EL (cell line): Measurements from ENCODE around the gene NMNAT2.

Experiments
- DNase-seq: peaks from one replicate; pipeline ENCODE4 v3.0.0-alpha.2; 2016

Gene NMNAT2

DNA sequence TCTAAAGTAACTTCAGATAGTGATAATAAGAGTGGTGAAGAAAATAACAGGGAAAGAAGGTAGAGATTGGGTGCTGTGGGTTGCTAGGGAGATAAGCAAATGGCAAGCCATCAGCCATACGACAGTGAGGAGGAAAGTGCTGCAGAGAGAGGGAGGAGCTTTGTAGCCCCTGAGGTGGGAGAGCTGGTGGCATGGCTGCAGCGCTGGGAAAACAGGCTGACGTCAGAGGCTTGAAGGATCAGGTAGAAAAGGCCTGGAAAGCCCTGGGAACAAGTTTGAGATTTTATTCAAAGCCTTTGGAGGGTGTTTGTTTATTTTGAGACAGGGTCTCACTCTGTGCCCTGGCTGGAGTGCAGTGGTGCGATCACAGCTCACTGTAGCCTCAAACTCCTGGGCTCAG lies 109.5 kb downstream of the NMNAT2 start:
- DNase-seq, result no peak

- DNase-seq, result no peak
Observed at GRCh38 chr1:183306317-183307042, 111.7 kb downstream of the NMNAT2 start.

GRCh38 chr1:183304440-183305107 lies 113.6 kb downstream of the NMNAT2 start:
- DNase-seq, result no peak

- DNase-seq, result peak; percentile 49
Observed at GRCh38 chr1:183303901-183304300, 114.3 kb downstream of the NMNAT2 start.

DNA sequence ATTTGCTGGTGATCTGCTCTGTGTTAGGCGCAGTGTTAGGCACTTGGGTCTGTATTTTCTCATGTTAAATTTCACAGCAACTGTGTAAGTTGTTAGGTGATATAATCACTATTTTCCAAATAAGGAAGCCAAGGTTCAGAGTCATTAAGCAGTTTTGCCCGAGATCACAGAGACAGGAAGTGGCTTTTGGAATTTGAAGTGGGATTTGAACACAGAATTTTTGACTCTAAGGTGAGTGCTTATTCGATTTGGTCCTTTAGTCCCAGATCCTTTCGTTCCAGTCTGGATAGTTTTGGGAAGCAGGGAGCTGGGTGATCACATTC lies 114.9 kb downstream of the NMNAT2 start:
- DNase-seq, result no peak

GRCh38 chr1:183302452-183303322 lies 115.5 kb downstream of the NMNAT2 start:
- no peak for DNase-seq

- no peak for DNase-seq
Observed at GRCh38 chr1:183301239-183301638, 116.9 kb downstream of the NMNAT2 start.

DNA sequence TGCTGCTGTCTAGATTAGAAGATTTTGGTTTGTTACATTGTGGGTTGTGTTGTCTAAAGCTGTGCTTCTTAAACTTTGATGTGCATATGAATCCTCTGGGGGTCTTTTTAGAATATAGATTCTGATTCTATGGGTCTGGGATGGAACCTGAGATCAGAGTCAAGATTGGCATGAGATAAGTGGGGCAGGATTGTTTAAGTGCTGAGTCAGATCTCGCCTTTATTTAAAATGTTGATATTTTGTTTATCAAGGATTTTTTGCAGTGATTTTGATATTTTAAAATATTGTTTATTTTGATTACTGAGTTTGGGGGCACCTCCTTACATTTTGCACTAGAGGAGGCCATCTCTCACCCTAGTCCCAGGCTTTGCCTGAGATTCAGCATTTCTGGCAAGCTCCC lies 117.4 kb downstream of the NMNAT2 start:
- DNase-seq, result no peak

GRCh38 chr1:183300395-183300794 lies 117.8 kb downstream of the NMNAT2 start:
- no peak for DNase-seq

- DNase-seq, result no peak
Observed at GRCh38 chr1:183296782-183297181, 121.4 kb downstream of the NMNAT2 start.

- no peak for DNase-seq
Observed at GRCh38 chr1:183295521-183295920, 122.7 kb downstream of the NMNAT2 start.

GRCh38 chr1:183293876-183294275 lies 124.3 kb downstream of the NMNAT2 start:
- DNase-seq, result no peak

DNA sequence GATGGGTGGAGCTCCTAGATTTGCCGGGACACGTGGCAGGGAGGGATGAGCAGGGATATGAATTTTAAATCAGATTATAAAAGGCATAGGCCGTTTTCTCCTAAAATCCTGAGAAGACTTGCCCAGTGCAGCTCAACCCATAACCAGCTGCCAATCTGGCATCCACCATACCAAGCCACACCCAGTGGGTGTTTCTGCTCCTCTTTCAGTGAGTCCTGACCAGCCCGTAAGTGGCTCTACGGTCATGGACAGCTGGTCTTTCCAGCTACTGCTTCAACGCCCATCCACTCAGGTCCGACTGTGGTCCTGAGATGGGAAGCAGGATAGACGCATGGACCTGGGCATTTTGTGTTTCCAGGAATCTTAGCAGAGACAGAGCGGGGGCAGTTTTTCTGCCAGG lies 124.9 kb downstream of the NMNAT2 start:
- DNase-seq, result no peak

GRCh38 chr1:183291802-183292514 lies 126.2 kb downstream of the NMNAT2 start:
- peak; percentile 82 for DNase-seq

- no peak for DNase-seq
Observed at GRCh38 chr1:183291216-183291762, 126.9 kb downstream of the NMNAT2 start.

DNA sequence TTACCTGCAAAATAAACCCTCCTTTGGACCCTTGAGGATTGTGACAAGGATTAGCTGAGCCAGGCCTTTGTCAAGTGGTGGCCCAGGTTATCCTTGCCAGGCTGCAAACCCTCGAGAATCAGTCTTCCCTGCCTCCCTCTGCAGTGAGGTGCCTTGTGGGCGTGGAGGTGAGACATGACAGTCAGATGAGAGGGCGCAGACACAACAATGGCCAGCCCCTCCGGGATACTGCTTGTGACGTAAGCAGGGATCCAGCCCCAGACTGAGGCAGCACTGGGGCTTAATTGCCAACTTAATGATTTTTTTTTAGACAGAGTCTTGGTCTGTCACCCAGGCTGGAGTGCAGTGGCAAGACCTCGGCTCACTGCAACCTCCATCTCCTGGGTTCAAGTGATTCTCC lies 127.6 kb downstream of the NMNAT2 start:
- no peak for DNase-seq

DNA sequence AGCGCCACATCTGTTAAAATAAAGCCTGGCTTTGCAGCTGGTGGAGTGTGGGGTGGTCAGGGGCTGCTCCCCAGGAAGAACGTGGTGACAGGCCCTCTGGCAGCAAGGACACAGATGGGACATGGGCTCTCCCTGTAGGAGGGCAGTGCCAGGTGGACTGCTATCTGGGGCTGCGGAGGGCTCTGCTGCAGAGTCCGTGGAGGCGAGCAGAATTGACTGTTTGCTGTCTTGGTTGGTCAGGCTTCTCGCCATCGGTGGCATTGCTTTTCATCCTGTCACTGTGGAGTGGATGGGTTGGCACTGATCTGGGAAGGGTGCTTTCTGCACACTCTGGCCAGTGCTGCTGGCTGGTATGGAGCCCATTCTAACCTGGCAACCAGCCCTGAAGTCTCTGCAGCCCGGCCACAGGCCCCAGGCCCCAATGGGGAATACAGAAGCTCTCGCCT lies 129.1 kb downstream of the NMNAT2 start:
- DNase-seq, result no peak

DNA sequence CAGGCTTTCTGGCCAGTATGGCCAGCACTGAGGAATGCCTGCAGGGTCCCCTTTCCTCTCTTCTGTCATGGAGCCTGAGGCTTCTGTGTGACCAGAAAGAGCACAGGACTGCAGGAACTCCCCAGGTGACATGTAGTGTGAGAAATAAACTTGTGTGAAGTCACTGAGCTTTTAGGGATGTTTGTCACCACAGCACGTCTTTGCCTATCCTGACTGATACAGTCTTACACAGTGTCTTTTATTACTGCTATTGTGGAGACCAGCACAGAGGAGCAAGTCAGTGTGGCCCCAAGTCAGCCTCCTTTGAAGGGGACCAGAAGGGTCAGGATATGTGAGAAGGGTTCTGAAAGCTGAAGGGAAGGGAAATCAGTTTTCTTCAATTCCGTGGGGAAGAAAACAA lies 129.6 kb downstream of the NMNAT2 start:
- DNase-seq, result no peak

DNA sequence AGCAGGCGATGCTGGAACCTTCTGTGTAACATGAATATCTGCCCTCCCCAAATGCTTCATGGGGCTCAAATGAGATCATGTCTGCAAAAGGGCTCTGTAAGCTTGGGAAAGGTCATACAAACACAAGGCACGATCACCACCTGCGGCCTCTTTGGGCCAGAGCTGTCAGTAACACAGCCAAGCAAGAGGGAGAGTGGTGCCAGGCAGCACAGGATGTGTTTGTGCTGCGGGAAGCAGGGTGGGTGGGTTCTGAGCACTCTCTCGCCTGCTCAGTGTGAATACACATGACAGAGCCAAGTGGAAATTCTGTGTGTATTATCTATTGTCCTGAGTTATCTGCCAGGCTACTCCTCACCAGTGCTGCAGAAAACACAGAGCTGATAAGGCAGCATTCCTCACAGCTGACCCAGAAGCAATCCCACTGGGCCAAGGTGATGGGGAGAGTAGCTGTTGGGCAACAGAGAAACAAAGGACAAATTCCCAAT lies 130.9 kb downstream of the NMNAT2 start:
- no peak for DNase-seq

DNA sequence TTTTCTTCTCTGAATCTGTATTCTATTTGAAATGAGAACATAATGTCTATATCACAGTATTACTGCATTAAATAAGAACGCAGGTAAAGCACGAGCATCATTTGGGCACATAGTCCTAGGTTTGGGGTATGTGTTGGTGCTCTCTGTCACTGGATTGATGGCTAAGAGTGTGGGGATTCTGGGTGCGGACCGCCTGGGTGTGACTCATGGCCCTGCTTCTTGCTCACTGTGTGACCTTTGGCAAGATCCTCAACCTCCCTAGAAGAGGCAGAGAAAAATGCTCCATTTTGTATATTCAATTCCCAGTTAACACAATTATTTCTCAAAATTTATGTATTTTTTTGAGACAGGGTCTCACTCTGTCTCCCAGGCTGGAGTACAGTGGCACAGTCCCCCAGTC lies 132.4 kb downstream of the NMNAT2 start:
- DNase-seq, result peak; percentile 51

GRCh38 chr1:183285256-183285655 lies 132.9 kb downstream of the NMNAT2 start:
- DNase-seq, result no peak

DNA sequence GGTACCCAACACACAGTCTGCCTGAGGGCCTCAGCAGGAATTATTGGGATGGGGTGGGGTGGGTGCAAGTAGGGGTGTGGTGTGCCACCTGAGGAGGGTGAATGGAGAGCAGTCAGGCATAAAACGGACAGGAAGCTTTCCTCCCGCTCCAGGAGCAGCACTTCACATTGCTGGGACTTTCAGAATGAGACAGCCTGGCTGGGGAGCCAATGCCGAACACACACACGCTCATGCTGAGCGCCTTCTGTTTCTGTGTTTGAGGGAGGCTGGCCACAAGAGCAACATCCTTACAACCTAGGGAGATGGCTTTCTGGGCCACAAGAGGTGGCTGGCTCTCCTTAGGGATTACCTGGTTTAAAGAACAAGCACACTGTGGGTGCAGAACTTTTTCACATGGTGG lies 134.1 kb downstream of the NMNAT2 start:
- no peak for DNase-seq

- no peak for DNase-seq
Observed at GRCh38 chr1:183283286-183283685, 134.9 kb downstream of the NMNAT2 start.
